Measurements from ENCODE around the gene GALNTL6.
A peak's percentile ranks its signal among the peaks of the same experiment; 100 is the strongest.

GALNTL6 gene

DNA sequence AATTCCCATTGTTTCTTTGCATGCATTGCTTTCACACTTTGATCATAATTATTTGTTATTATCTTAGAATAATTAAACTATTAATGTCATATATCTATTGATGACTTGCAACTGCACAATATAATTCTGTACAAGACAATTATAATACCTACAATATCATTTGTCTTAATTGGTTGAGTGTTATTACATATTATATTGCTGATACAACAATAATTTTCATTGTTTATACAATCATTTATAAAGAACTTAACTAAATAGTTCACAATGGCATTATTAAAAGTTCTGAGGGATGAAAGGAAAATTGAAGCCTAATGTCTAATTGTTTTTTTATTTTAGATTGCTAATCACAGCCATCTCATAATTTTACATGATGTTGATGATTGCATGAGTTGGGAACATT lies 227.6 kb downstream of the GALNTL6 start:
- TF ChIP-seq CTCF (conservative IDR thresholded peaks at IDR 0.05; ENCODE audit: control insufficient read depth, insufficient read depth, low read depth, low read length) = no peak
- DNase-seq (ENCODE audit: low read depth) = no peak
- no peak overlapping the region for H3K4me3 ChIP-seq (ENCODE audit: control insufficient read depth, low read depth, low read length)

GRCh38 chr4:172042714-172043114 lies 229.5 kb downstream of the GALNTL6 start:
- TF ChIP-seq CTCF (conservative IDR thresholded peaks at IDR 0.05; ENCODE audit: control insufficient read depth, insufficient read depth, low read depth, low read length) = no peak
- no peak overlapping the region for H3K4me3 ChIP-seq (ENCODE audit: control insufficient read depth, low read depth, low read length)
- DNase-seq (ENCODE audit: low read depth) = peak; percentile 20

DNA sequence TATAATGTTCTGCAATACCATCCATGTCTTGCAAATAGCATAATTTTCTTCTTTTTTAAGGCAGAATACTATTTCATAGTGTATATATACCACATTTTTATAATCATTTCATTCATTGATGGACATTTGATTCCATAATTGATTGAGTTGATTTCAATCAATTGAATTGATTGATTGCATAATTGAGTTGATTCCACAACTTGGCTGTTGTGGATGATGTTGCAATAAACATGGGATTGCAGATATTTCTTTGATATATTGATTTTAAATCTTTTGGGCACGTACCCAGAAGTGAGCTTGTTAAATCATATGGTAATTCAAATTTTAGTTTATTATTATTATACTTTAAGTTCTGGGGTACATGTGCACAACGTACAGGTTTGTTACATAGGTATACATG lies 232.8 kb downstream of the GALNTL6 start:
- no peak overlapping the region for H3K4me3 ChIP-seq (ENCODE audit: control insufficient read depth, low read depth, low read length)
- no peak for TF ChIP-seq CTCF (conservative IDR thresholded peaks at IDR 0.05; ENCODE audit: control insufficient read depth, insufficient read depth, low read depth, low read length)
- DNase-seq (ENCODE audit: low read depth) = no peak

DNA sequence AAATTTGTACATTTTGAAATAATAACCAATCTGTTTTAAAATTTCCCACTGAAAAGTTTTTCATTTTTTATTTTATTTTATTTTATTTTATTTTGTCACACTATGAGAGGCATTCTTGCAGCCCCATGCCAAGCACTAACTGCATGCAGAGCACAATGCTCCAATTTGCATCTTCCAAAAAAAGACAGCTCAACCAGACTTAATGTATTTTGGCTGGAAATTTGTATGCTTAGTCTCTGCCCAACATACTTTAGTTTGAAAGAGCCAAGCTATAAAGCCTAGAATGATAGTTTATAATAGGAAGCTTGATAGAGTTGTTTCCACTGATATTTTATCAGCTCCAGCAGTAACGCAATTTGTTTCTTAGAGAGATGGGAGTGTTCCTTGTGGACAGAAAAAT lies 235.5 kb downstream of the GALNTL6 start:
- no peak overlapping the region for H3K4me3 ChIP-seq (ENCODE audit: control insufficient read depth, low read depth, low read length)
- no peak for DNase-seq (ENCODE audit: low read depth)
- no peak for TF ChIP-seq CTCF (conservative IDR thresholded peaks at IDR 0.05; ENCODE audit: control insufficient read depth, insufficient read depth, low read depth, low read length)

DNA sequence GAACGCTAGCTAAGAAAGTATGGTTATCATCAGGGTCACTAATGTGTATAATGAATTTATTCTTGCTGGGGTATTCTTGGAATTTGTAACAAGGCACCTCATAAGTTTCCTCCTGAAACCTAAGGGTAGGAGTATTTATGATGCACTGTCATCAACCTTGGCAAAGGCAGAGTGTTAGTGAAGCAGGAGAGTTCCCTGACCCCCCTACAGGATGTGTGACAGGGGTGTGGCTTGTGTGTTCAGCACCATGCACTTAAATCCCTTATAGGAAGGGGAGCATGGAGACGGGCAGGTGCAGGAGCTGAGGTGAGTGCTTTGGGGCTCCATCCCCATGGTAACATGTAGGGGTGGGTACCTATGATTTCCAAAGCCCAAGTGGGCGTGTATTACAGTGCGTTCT lies 237.7 kb downstream of the GALNTL6 start:
- no peak for TF ChIP-seq CTCF (conservative IDR thresholded peaks at IDR 0.05; ENCODE audit: control insufficient read depth, insufficient read depth, low read depth, low read length)
- H3K4me3 ChIP-seq (ENCODE audit: control insufficient read depth, low read depth, low read length) = no peak overlapping the region
- no peak for DNase-seq (ENCODE audit: low read depth)

- TF ChIP-seq CTCF (conservative IDR thresholded peaks at IDR 0.05; ENCODE audit: control insufficient read depth, insufficient read depth, low read depth, low read length) = no peak
- no peak for DNase-seq (ENCODE audit: low read depth)
- no peak overlapping the region for H3K4me3 ChIP-seq (ENCODE audit: control insufficient read depth, low read depth, low read length)
These were observed 241.8 kb downstream of the GALNTL6 start for GRCh38 chr4:172055046-172055445.

- no peak overlapping the region for H3K4me3 ChIP-seq (ENCODE audit: control insufficient read depth, low read depth, low read length)
- no peak for TF ChIP-seq CTCF (conservative IDR thresholded peaks at IDR 0.05; ENCODE audit: control insufficient read depth, insufficient read depth, low read depth, low read length)
- no peak for DNase-seq (ENCODE audit: low read depth)
These were observed 242.3 kb downstream of the GALNTL6 start for GRCh38 chr4:172055498-172055897.
